ENCODE measurements around the gene IRF2.

Gene IRF2

GRCh38 chr4:184392748-184393559 is 81.4 kb downstream of the IRF2 start:
- Histone ChIP-seq H3K9me3 (ENCODE audit: low read depth, low read length) (no peaks in the 10 kb centered on the region), H3K9ac (ENCODE audit: insufficient read length) (no peak overlapping the region), H3K36me3 (ENCODE audit: insufficient read depth, low read length) (no peaks in the 10 kb centered on the region), H3K27ac (no peak overlapping the region), H3K4me3 (no peak overlapping the region)
- no peak for TF ChIP-seq EZH2 (IDR thresholded peaks at IDR 0.05)
- no peak for TF ChIP-seq FOXP2 (optimal IDR thresholded peaks at IDR 0.05; ENCODE audit: control extremely low read depth, extremely low read length, insufficient read depth)
- TF ChIP-seq POLR2AphosphoS5 (IDR thresholded peaks at IDR 0.05; ENCODE audit: borderline replicate concordance, low read depth, low read length) = no peak
- no peak for DNase-seq (ENCODE audit: low read depth, low spot score)

GRCh38 chr4:184392316-184392715 is 82.0 kb downstream of the IRF2 start:
- no peak overlapping the region for H3K27ac ChIP-seq
- no peak overlapping the region for H3K9ac ChIP-seq (ENCODE audit: insufficient read length)
- no peak overlapping the region for H3K4me3 ChIP-seq
- H3K9me3 ChIP-seq (ENCODE audit: low read depth, low read length) = no peaks in the 10 kb centered on the region
- no peak for DNase-seq (ENCODE audit: low read depth, low spot score)
- H3K36me3 ChIP-seq (ENCODE audit: insufficient read depth, low read length) = no peaks in the 10 kb centered on the region
- TF ChIP-seq EZH2 (IDR thresholded peaks at IDR 0.05) = no peak
- TF ChIP-seq POLR2AphosphoS5 (IDR thresholded peaks at IDR 0.05; ENCODE audit: borderline replicate concordance, low read depth, low read length) = no peak
- TF ChIP-seq FOXP2 (optimal IDR thresholded peaks at IDR 0.05; ENCODE audit: control extremely low read depth, extremely low read length, insufficient read depth) = no peak

GRCh38 chr4:184389978-184390900 is 84.1 kb downstream of the IRF2 start:
- H3K9me3 ChIP-seq (ENCODE audit: low read depth, low read length) = no peaks in the 10 kb centered on the region
- no peak for TF ChIP-seq FOXP2 (optimal IDR thresholded peaks at IDR 0.05; ENCODE audit: control extremely low read depth, extremely low read length, insufficient read depth)
- TF ChIP-seq POLR2AphosphoS5 (IDR thresholded peaks at IDR 0.05; ENCODE audit: borderline replicate concordance, low read depth, low read length) = no peak
- no peak for TF ChIP-seq EZH2 (IDR thresholded peaks at IDR 0.05)
- H3K4me3 ChIP-seq = no peak overlapping the region
- H3K36me3 ChIP-seq (ENCODE audit: insufficient read depth, low read length) = no peaks in the 10 kb centered on the region
- no peak overlapping the region for H3K9ac ChIP-seq (ENCODE audit: insufficient read length)
- DNase-seq (ENCODE audit: low read depth, low spot score) = no peak
- H3K27ac ChIP-seq = no peak overlapping the region

- Histone ChIP-seq H3K9me3 (ENCODE audit: low read depth, low read length) (no peaks in the 10 kb centered on the region), H3K27ac (no peak overlapping the region), H3K36me3 (ENCODE audit: insufficient read depth, low read length) (no peaks in the 10 kb centered on the region), H3K4me3 (no peak overlapping the region), H3K9ac (ENCODE audit: insufficient read length) (no peak overlapping the region)
- no peak for TF ChIP-seq FOXP2 (optimal IDR thresholded peaks at IDR 0.05; ENCODE audit: control extremely low read depth, extremely low read length, insufficient read depth)
- no peak for TF ChIP-seq POLR2AphosphoS5 (IDR thresholded peaks at IDR 0.05; ENCODE audit: borderline replicate concordance, low read depth, low read length)
- no peak for TF ChIP-seq EZH2 (IDR thresholded peaks at IDR 0.05)
- no peak for DNase-seq (ENCODE audit: low read depth, low spot score)
These were observed 86.2 kb downstream of the IRF2 start for GRCh38 chr4:184388106-184388505.

GRCh38 chr4:184387351-184387750 is 87.0 kb downstream of the IRF2 start:
- no peak overlapping the region for H3K9ac ChIP-seq (ENCODE audit: insufficient read length)
- H3K4me3 ChIP-seq = no peak overlapping the region
- no peak overlapping the region for H3K27ac ChIP-seq
- no peaks in the 10 kb centered on the region for H3K9me3 ChIP-seq (ENCODE audit: low read depth, low read length)
- no peak for DNase-seq (ENCODE audit: low read depth, low spot score)
- no peak for TF ChIP-seq POLR2AphosphoS5 (IDR thresholded peaks at IDR 0.05; ENCODE audit: borderline replicate concordance, low read depth, low read length)
- TF ChIP-seq EZH2 (IDR thresholded peaks at IDR 0.05) = no peak
- TF ChIP-seq FOXP2 (optimal IDR thresholded peaks at IDR 0.05; ENCODE audit: control extremely low read depth, extremely low read length, insufficient read depth) = no peak
- H3K36me3 ChIP-seq (ENCODE audit: insufficient read depth, low read length) = no peaks in the 10 kb centered on the region

- TF ChIP-seq FOXP2 (optimal IDR thresholded peaks at IDR 0.05; ENCODE audit: control extremely low read depth, extremely low read length, insufficient read depth) (no peak), EZH2 (IDR thresholded peaks at IDR 0.05) (no peak), POLR2AphosphoS5 (IDR thresholded peaks at IDR 0.05; ENCODE audit: borderline replicate concordance, low read depth, low read length) (no peak)
- no peak overlapping the region for H3K4me3 ChIP-seq
- H3K9me3 ChIP-seq (ENCODE audit: low read depth, low read length) = no peaks in the 10 kb centered on the region
- H3K9ac ChIP-seq (ENCODE audit: insufficient read length) = no peak overlapping the region
- no peak overlapping the region for H3K27ac ChIP-seq
- H3K36me3 ChIP-seq (ENCODE audit: insufficient read depth, low read length) = no peaks in the 10 kb centered on the region
- DNase-seq (ENCODE audit: low read depth, low spot score) = no peak
These were observed 88.0 kb downstream of the IRF2 start for GRCh38 chr4:184386271-184386781.

GRCh38 chr4:184385705-184386141 is 88.6 kb downstream of the IRF2 start:
- TF ChIP-seq EZH2 (IDR thresholded peaks at IDR 0.05) (no peak), POLR2AphosphoS5 (IDR thresholded peaks at IDR 0.05; ENCODE audit: borderline replicate concordance, low read depth, low read length) (no peak), FOXP2 (optimal IDR thresholded peaks at IDR 0.05; ENCODE audit: control extremely low read depth, extremely low read length, insufficient read depth) (no peak)
- H3K27ac ChIP-seq = no peak overlapping the region
- no peak overlapping the region for H3K9ac ChIP-seq (ENCODE audit: insufficient read length)
- DNase-seq (ENCODE audit: low read depth, low spot score) = no peak
- H3K4me3 ChIP-seq = no peak overlapping the region
- no peaks in the 10 kb centered on the region for H3K9me3 ChIP-seq (ENCODE audit: low read depth, low read length)
- H3K36me3 ChIP-seq (ENCODE audit: insufficient read depth, low read length) = no peaks in the 10 kb centered on the region

Data from SK-N-MC (cell line).